Stomach (tissue), 4 donors: Measurements from ENCODE around the gene SF3A2.

ENCODE experiments used
- CTCF ChIP-seq, 7 experiments: fragments of 450-650 bp in 4 of 7; fragments of 200-600 bp in 3 of 7; sonication (generic) in 3 of 7; IDR thresholded peaks; one replicate each; pipeline ENCODE4 v1.5.1; 2016 to 2019; ENCODE audit warnings: antibody characterized with exemption in 7 of 7, control low read depth in 2 of 7, mild to moderate bottlenecking in 1 of 7
- EP300 ChIP-seq: sonication (generic); formaldehyde crosslinking; IDR thresholded peaks from one replicate; pipeline ENCODE4 v1.6.1; 2017; ENCODE audit warnings: antibody characterized with exemption
- POLR2A ChIP-seq, 4 donors: fragments of 450-650 bp; IDR thresholded peaks; one replicate each; pipeline ENCODE4 v1.6.1; 2016; ENCODE audit warnings: antibody characterized with exemption in 4 of 4, control low read depth in 2 of 4, mild to moderate bottlenecking in 1 of 4, moderate library complexity in 1 of 4
- POLR2AphosphoS5 ChIP-seq, 3 donors: sonication (generic); formaldehyde crosslinking; IDR thresholded peaks; one replicate each; pipeline ENCODE4 v1.6.1; 2016; ENCODE audit warnings: antibody characterized with exemption in 3 of 3

DNA sequence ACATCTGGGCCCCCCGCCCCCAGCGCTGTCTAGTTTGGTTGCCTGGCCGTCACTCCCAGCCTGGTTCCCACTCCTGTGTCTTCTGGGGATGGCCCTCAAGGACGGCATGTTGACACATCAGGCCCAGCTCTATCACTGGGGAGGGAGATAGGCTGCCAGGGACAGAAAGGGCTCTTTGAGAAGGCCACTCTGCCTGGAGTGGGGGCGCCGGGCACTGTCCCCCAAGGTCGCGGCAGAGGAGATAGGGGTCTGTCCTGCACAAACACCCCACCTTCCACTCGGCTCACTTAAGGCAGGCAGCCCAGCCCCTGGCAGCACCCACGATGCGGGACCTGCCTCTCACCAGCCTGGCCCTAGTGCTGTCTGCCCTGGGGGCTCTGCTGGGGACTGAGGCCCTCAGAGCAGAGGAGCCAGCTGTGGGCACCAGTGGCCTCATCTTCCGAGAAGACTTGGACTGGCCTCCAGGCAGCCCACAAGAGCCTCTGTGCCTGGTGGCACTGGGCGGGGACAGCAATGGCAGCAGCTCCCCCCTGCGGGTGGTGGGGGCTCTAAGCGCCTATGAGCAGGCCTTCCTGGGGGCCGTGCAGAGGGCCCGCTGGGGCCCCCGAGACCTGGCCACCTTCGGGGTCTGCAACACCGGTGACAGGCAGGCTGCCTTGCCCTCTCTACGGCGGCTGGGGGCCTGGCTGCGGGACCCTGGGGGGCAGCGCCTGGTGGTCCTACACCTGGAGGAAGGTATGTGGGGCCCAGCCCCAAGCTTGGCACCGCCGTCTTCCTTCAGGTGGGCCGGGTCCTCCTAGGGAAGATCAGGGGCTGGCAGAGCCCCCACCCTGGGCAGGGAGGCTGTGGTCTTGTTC, 12.6 kb downstream of the SF3A2 start, which contains the start of gene AMH:
- TF ChIP-seq CTCF (IDR thresholded peaks at IDR 0.05) (no peak), POLR2AphosphoS5 (IDR thresholded peaks at IDR 0.05) (no peak), POLR2A (IDR thresholded peaks at IDR 0.05) (no peak), EP300 (no peak)
